Testis (tissue), 2 donors: Measurements from ENCODE around the gene SNED1.

Experiments
- POLR2A ChIP-seq: fragments of 450-650 bp; IDR thresholded peaks from one replicate; pipeline ENCODE4 v1.6.1; 2017; ENCODE audit warnings: antibody characterized with exemption, mild to moderate bottlenecking, moderate library complexity
- TF ChIP-seq, protein P1 (sequence below), 3 experiments: fragments of 450-650 bp in 2 of 3; fragments of 200-600 bp in 1 of 3; sonication (generic) in 1 of 3; IDR thresholded peaks; one replicate each; pipeline ENCODE4 v1.5.1; 2016 to 2019; ENCODE audit warnings: antibody characterized with exemption in 3 of 3, mild to moderate bottlenecking in 2 of 3, moderate library complexity in 1 of 3

GRCh38 chr2:240963868-240964703, 34.3 kb upstream of the SNED1 start:
- TF ChIP-seq, protein P1, sequence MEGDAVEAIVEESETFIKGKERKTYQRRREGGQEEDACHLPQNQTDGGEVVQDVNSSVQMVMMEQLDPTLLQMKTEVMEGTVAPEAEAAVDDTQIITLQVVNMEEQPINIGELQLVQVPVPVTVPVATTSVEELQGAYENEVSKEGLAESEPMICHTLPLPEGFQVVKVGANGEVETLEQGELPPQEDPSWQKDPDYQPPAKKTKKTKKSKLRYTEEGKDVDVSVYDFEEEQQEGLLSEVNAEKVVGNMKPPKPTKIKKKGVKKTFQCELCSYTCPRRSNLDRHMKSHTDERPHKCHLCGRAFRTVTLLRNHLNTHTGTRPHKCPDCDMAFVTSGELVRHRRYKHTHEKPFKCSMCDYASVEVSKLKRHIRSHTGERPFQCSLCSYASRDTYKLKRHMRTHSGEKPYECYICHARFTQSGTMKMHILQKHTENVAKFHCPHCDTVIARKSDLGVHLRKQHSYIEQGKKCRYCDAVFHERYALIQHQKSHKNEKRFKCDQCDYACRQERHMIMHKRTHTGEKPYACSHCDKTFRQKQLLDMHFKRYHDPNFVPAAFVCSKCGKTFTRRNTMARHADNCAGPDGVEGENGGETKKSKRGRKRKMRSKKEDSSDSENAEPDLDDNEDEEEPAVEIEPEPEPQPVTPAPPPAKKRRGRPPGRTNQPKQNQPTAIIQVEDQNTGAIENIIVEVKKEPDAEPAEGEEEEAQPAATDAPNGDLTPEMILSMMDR (IDR thresholded peaks at IDR 0.05), result no peak
- no peak for TF ChIP-seq POLR2A
